GM23248 (cell line): Measurements from ENCODE around the gene ATP2A3.

Experiments
- EZH2 ChIP-seq: fragments of 200-600 bp; sonication (generic); IDR thresholded peaks from 2 replicates; pipeline ENCODE4 v1.6.1; 2018; ENCODE audit warnings: antibody characterized with exemption, mild to moderate bottlenecking; ENCODE audit not compliant: insufficient read depth, poor library complexity, severe bottlenecking
- EZH2phosphoT487 ChIP-seq: fragments of 200-600 bp; sonication (generic); IDR thresholded peaks from 2 replicates; pipeline ENCODE4 v1.6.1; 2018; ENCODE audit warnings: antibody characterized with exemption, moderate library complexity, mild to moderate bottlenecking, low read depth; ENCODE audit not compliant: insufficient read depth

GRCh38 chr17:3909257-3909656, 55.0 kb downstream of the ATP2A3 start:
- no peak for TF ChIP-seq EZH2
- no peak for TF ChIP-seq EZH2phosphoT487
